DOHH2 (cell line): ENCODE results near the gene NOC4L.

Experiments
- EZH2phosphoT487 ChIP-seq: fragments of 200-600 bp; sonication (generic); IDR thresholded peaks from 2 replicates; pipeline ENCODE4 v1.6.1; 2017; ENCODE audit warnings: borderline replicate concordance, mild to moderate bottlenecking, antibody characterized with exemption, low read length, moderate library complexity, mixed read lengths
- TF ChIP-seq, protein P1 (sequence below): fragments of 200-600 bp; sonication (generic); IDR thresholded peaks from one replicate; pipeline ENCODE4 v1.5.1; 2014; ENCODE audit warnings: antibody characterized with exemption, mild to moderate bottlenecking, low read depth, low read length; ENCODE audit not compliant: poor library complexity, severe bottlenecking

DNA sequence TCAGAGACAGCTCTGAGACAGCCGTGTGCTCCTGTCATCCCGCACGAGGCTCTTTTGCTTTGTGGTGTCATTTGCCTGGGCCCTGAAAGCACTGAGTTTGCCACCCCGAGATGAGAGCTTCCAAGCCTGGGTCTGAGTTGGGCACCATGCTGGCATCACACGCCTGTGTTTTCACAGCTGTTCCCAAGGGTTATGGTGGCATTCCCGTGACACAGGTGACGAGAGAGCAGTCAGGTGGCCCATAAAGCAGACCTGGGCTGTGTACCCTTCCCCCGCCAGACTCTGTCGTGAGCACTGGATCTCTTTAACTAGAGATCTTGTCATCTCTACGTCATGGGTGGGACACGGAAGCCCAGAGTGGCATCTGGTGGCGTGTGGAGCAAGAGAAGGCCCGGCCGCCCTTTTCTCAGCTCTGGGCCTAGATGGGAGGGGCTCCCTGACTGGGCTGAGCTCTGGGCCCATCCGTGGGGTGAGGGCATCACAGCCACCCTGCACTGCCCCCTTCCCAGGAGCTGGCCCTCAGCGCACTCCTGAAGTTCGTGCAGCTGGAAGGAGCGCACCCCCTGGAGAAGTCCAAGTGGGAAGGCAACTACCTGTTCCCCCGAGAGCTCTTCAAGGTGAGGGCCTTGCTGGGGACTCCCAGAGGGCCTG, 2.6 kb downstream of the NOC4L start:
- TF ChIP-seq, protein P1, sequence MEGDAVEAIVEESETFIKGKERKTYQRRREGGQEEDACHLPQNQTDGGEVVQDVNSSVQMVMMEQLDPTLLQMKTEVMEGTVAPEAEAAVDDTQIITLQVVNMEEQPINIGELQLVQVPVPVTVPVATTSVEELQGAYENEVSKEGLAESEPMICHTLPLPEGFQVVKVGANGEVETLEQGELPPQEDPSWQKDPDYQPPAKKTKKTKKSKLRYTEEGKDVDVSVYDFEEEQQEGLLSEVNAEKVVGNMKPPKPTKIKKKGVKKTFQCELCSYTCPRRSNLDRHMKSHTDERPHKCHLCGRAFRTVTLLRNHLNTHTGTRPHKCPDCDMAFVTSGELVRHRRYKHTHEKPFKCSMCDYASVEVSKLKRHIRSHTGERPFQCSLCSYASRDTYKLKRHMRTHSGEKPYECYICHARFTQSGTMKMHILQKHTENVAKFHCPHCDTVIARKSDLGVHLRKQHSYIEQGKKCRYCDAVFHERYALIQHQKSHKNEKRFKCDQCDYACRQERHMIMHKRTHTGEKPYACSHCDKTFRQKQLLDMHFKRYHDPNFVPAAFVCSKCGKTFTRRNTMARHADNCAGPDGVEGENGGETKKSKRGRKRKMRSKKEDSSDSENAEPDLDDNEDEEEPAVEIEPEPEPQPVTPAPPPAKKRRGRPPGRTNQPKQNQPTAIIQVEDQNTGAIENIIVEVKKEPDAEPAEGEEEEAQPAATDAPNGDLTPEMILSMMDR: no peak
- TF ChIP-seq EZH2phosphoT487: no peak
